ENCODE measurements around the gene SYT1. TPM values are rescaled to one million over a fixed set of nuclear protein-coding genes. Genes with fewer than 3 reads are reported as not detected.

Gene SYT1
- total and polyA plus RNA-seq, 8 donors = under 0.01 to 11.4 (median 0.88) TPM

DNA sequence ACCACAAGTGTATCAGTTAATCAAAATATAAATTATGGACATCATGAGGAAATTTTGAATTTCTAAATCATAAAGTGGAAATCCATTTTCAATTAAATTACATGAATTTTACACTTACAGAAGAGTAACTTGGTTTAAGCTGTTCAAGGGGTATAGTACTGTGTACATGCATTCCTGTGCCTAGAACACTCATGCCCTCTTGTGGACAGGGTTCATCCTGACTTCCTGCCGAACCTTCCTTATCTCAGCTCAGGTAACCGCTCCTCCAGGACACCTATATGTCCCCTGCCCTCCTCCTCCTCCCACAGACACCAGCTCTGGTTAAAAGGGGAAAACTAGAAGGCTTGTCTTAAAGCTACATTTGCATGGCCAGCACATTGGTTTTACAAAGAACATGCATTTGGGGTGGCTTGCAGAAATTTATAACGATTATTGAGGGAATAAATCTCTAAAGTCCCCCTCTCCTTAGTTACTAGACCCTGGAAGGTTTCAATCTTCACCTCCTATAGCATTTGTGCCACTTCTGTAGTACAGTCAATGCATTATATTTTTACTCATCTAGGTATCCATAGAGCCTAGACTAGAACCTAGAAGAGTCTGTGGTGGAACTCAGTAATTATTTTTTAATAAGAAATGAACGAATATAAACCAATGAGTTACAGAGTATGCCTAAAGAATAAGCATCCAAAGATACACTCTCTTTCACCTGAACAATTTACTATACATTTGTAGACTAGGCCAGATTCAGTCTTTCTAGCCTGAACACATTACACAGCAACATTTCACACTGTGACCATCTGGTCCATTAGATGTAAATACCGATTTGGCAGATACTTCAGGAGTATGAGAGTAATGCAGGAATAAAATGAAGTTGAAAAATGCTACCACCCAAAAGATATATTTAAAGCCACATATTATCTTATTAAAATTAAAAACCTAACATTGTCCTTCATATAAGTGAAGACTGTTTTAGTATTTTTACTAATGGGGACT lies 480.6 kb downstream of the SYT1 start:
- 49 to 69% (median 51%) methylated on average over 5 of the region's 5 CpGs for WGBS, 5 donors
- Histone ChIP-seq H3K36me3 (no peaks in the 10 kb centered on the region), H3K27me3 (no peaks in the 10 kb centered on the region), H3K4me1 (no peaks in the 10 kb centered on the region), H3K27ac (no peak overlapping the region), H3K4me3 (no peak overlapping the region), H3K9me3 (no peaks in the 10 kb centered on the region)
- DNase-seq = peak in 1 of 2 donors; percentile 77
- TF ChIP-seq, protein P1, sequence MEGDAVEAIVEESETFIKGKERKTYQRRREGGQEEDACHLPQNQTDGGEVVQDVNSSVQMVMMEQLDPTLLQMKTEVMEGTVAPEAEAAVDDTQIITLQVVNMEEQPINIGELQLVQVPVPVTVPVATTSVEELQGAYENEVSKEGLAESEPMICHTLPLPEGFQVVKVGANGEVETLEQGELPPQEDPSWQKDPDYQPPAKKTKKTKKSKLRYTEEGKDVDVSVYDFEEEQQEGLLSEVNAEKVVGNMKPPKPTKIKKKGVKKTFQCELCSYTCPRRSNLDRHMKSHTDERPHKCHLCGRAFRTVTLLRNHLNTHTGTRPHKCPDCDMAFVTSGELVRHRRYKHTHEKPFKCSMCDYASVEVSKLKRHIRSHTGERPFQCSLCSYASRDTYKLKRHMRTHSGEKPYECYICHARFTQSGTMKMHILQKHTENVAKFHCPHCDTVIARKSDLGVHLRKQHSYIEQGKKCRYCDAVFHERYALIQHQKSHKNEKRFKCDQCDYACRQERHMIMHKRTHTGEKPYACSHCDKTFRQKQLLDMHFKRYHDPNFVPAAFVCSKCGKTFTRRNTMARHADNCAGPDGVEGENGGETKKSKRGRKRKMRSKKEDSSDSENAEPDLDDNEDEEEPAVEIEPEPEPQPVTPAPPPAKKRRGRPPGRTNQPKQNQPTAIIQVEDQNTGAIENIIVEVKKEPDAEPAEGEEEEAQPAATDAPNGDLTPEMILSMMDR (IDR thresholded peaks at IDR 0.05) = peak in 3 of 7 experiments; percentile 8 to 35 (median 32)
- TF ChIP-seq EP300 (IDR thresholded peaks at IDR 0.05) = no peak
- intact Hi-C loops (cut with DNase I; ENCODE audit: low total_unique reads) = no loop called here

DNA sequence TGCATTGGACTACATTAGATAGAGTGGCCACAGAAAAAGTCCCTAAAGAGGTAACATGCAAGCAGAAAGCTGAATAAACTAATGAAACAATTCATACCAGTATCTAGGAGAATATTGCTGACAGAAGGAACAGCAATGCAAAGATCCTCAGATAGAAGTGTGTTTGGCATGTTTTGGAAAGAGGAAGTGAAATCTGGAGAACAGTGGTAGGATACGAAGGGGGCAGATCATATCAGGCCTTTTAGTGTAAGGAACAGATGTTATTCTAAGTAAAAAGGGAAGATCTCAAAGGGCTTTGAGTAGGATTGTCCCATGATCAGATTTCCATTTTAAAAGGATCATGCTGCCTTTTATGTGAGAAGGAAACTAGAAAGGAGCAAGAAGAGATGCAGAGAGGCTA lies 483.3 kb downstream of the SYT1 start:
- no peaks in the 10 kb centered on the region for H3K4me1 ChIP-seq
- 44 to 74% (median 61%) methylated on average over 1 of the region's 1 CpG for WGBS, 5 donors
- intact Hi-C loops (cut with DNase I; ENCODE audit: low total_unique reads) = no loop called here
- no peaks in the 10 kb centered on the region for H3K36me3 ChIP-seq
- DNase-seq = no peak
- H3K9me3 ChIP-seq = no peaks in the 10 kb centered on the region
- no peaks in the 10 kb centered on the region for H3K27me3 ChIP-seq
- no peak overlapping the region for H3K27ac ChIP-seq
- TF ChIP-seq POLR2A (IDR thresholded peaks at IDR 0.05) (no peak), EP300 (IDR thresholded peaks at IDR 0.05) (no peak), POLR2AphosphoS5 (IDR thresholded peaks at IDR 0.05) (no peak)
- TF ChIP-seq, protein P1 (IDR thresholded peaks at IDR 0.05) = no peak
- H3K4me3 ChIP-seq = no peak overlapping the region

DNA sequence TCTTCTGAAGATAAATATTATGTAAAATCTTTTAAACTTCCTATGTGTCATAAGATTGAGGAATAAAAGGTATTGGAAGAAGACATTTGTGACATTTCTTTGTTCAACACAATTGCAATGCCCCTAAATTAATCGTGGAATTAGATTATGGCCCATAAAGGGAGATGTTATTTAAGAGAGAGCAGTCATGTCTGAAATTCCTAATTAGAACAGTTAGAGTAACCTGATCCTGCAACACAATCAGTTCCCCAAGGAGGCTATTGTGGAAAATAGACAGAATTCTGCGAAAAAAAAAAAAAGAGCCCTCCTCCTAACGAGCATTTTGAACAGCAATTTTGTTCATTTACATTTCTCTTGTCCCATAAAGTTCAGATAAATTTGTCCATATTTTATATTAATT lies 486.7 kb downstream of the SYT1 start:
- TF ChIP-seq EP300 (IDR thresholded peaks at IDR 0.05) (no peak), POLR2A (IDR thresholded peaks at IDR 0.05) (no peak), POLR2AphosphoS5 (IDR thresholded peaks at IDR 0.05) (no peak)
- TF ChIP-seq, protein P1 (IDR thresholded peaks at IDR 0.05) = no peak
- WGBS, 5 donors = 74 to 85% (median 80%) methylated on average over 3 of the region's 3 CpGs
- no peaks in the 10 kb centered on the region for H3K27me3 ChIP-seq
- DNase-seq = no peak
- no peak overlapping the region for H3K27ac ChIP-seq
- no peak overlapping the region for H3K4me3 ChIP-seq
- intact Hi-C loops (cut with DNase I; ENCODE audit: low total_unique reads) = no loop called here
- no peaks in the 10 kb centered on the region for H3K36me3 ChIP-seq
- no peaks in the 10 kb centered on the region for H3K9me3 ChIP-seq
- H3K4me1 ChIP-seq = no peaks in the 10 kb centered on the region

GRCh38 chr12:79356216-79356615 lies 491.6 kb downstream of the SYT1 start:
- Histone ChIP-seq H3K9me3 (no peaks in the 10 kb centered on the region), H3K4me3 (no peak overlapping the region), H3K27ac (no peak overlapping the region), H3K4me1 (no peaks in the 10 kb centered on the region), H3K27me3 (no peaks in the 10 kb centered on the region), H3K36me3 (no peaks in the 10 kb centered on the region)
- TF ChIP-seq EP300 (IDR thresholded peaks at IDR 0.05) = no peak
- TF ChIP-seq, protein P1 (IDR thresholded peaks at IDR 0.05) = no peak
- no peak for TF ChIP-seq POLR2AphosphoS5 (IDR thresholded peaks at IDR 0.05)
- no peak for TF ChIP-seq POLR2A (IDR thresholded peaks at IDR 0.05)
- intact Hi-C loops (cut with DNase I; ENCODE audit: low total_unique reads) = no loop called here
- DNase-seq = no peak
- 76 to 96% (median 88%) methylated on average over 1 of the region's 1 CpG for WGBS, 5 donors
